SK-N-SH treated with all-trans-retinoic acid at 6 μM for 48 hours (cell line): ENCODE data around the gene SUFU.

ENCODE experiments used
- ATAC-seq: fragments of 200-7000 bp; cut with Tn5 transposase; 3 replicates; pipeline ENCODE4 v1.9.1; 2020; ENCODE audit warnings: mild to moderate bottlenecking, moderate library complexity
- ARNTL ChIP-seq: fragments of 450-650 bp; formaldehyde crosslinking; IDR thresholded peaks from 2 replicates; pipeline ENCODE4 v1.5.0; 2020; ENCODE audit warnings: low read depth, mild to moderate bottlenecking, moderate library complexity, borderline replicate concordance
- BACH2 ChIP-seq: fragments of 250-450 bp; sonication (Bioruptor Pico); IDR thresholded peaks from 2 replicates; pipeline ENCODE4 v1.9.0; 2021; ENCODE audit warnings: mild to moderate bottlenecking, borderline replicate concordance
- CREB5 ChIP-seq: fragments of 250-450 bp; sonication (Bioruptor Pico); IDR thresholded peaks from 2 replicates; pipeline ENCODE4 v1.5.1; 2020; ENCODE audit warnings: low read depth, mild to moderate bottlenecking, moderate library complexity
- CSDC2 ChIP-seq: fragments of 250-450 bp; sonication (Bioruptor Pico); IDR thresholded peaks from 2 replicates; pipeline ENCODE4 v1.5.0; 2020; ENCODE audit warnings: mild to moderate bottlenecking, moderate library complexity
- CSRNP3 ChIP-seq: fragments of 250-450 bp; sonication (Bioruptor Pico); IDR thresholded peaks from 2 replicates; pipeline ENCODE4 v1.5.1; 2021; ENCODE audit warnings: mild to moderate bottlenecking, moderate library complexity
- ESRRG ChIP-seq: fragments of 250-450 bp; sonication (Bioruptor Pico); IDR thresholded peaks from 2 replicates; pipeline ENCODE4 v1.6.1; 2021; ENCODE audit warnings: mild to moderate bottlenecking
- GLIS3 ChIP-seq: fragments of 250-450 bp; sonication (Bioruptor Pico); IDR thresholded peaks from 2 replicates; pipeline ENCODE4 v1.5.0; 2020; ENCODE audit warnings: mild to moderate bottlenecking, moderate library complexity
- SNAI2 ChIP-seq: fragments of 250-450 bp; sonication (Bioruptor Pico); IDR thresholded peaks from 2 replicates; pipeline ENCODE4 v1.5.0; 2020; ENCODE audit warnings: mild to moderate bottlenecking, moderate library complexity
- TCF4 ChIP-seq: fragments of 250-450 bp; sonication (Bioruptor Pico); IDR thresholded peaks from 2 replicates; pipeline ENCODE4 v1.8.0; 2021; ENCODE audit warnings: mild to moderate bottlenecking, moderate library complexity, borderline replicate concordance
- TOX ChIP-seq: fragments of 250-450 bp; sonication (Bioruptor Pico); IDR thresholded peaks from 2 replicates; pipeline ENCODE4 v1.8.0; 2021; ENCODE audit warnings: mild to moderate bottlenecking, moderate library complexity, borderline replicate concordance
- ZC3H10 ChIP-seq: fragments of 250-450 bp; sonication (Bioruptor Pico); IDR thresholded peaks from 2 replicates; pipeline ENCODE4 v1.5.1; 2021; ENCODE audit warnings: mild to moderate bottlenecking, moderate library complexity
- ZFP3 ChIP-seq: fragments of 250-450 bp; sonication (Bioruptor Pico); IDR thresholded peaks from 2 replicates; pipeline ENCODE4 v1.5.0; 2020; ENCODE audit warnings: mild to moderate bottlenecking, moderate library complexity
- TF ChIP-seq, protein P1 (sequence below): fragments of 250-450 bp; sonication (Bioruptor Pico); IDR thresholded peaks from 2 replicates; pipeline ENCODE4 v1.5.0; 2020; ENCODE audit warnings: mild to moderate bottlenecking, moderate library complexity
- TF ChIP-seq, protein P2 (sequence below): fragments of 250-450 bp; sonication (Bioruptor Pico); IDR thresholded peaks from 2 replicates; pipeline ENCODE4 v1.8.0; 2020; ENCODE audit warnings: mild to moderate bottlenecking, moderate library complexity, borderline replicate concordance

The SUFU gene

GRCh38 chr10:102461187-102462054 is 42.4 kb upstream of the SUFU start:
- peak; percentile 97 for ATAC-seq
- TF ChIP-seq TCF4 (no peak), ESRRG (CRISPR knock-in tag) (no peak), TOX (no peak), BACH2 (CRISPR knock-in tag) (no peak), ZFP3 (CRISPR knock-in tag) (no peak)
- TF ChIP-seq, protein P1, sequence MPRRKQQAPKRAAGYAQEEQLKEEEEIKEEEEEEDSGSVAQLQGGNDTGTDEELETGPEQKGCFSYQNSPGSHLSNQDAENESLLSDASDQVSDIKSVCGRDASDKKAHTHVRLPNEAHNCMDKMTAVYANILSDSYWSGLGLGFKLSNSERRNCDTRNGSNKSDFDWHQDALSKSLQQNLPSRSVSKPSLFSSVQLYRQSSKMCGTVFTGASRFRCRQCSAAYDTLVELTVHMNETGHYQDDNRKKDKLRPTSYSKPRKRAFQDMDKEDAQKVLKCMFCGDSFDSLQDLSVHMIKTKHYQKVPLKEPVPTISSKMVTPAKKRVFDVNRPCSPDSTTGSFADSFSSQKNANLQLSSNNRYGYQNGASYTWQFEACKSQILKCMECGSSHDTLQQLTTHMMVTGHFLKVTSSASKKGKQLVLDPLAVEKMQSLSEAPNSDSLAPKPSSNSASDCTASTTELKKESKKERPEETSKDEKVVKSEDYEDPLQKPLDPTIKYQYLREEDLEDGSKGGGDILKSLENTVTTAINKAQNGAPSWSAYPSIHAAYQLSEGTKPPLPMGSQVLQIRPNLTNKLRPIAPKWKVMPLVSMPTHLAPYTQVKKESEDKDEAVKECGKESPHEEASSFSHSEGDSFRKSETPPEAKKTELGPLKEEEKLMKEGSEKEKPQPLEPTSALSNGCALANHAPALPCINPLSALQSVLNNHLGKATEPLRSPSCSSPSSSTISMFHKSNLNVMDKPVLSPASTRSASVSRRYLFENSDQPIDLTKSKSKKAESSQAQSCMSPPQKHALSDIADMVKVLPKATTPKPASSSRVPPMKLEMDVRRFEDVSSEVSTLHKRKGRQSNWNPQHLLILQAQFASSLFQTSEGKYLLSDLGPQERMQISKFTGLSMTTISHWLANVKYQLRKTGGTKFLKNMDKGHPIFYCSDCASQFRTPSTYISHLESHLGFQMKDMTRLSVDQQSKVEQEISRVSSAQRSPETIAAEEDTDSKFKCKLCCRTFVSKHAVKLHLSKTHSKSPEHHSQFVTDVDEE (CRISPR knock-in tag): 0 out of 2 replicates have a peak, but pooled peaks have one; percentile 6
- TF ChIP-seq, protein P2, sequence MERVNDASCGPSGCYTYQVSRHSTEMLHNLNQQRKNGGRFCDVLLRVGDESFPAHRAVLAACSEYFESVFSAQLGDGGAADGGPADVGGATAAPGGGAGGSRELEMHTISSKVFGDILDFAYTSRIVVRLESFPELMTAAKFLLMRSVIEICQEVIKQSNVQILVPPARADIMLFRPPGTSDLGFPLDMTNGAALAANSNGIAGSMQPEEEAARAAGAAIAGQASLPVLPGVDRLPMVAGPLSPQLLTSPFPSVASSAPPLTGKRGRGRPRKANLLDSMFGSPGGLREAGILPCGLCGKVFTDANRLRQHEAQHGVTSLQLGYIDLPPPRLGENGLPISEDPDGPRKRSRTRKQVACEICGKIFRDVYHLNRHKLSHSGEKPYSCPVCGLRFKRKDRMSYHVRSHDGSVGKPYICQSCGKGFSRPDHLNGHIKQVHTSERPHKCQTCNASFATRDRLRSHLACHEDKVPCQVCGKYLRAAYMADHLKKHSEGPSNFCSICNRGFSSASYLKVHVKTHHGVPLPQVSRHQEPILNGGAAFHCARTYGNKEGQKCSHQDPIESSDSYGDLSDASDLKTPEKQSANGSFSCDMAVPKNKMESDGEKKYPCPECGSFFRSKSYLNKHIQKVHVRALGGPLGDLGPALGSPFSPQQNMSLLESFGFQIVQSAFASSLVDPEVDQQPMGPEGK: peak; percentile 28; the same call in 1 of the 2 replicates

DNA sequence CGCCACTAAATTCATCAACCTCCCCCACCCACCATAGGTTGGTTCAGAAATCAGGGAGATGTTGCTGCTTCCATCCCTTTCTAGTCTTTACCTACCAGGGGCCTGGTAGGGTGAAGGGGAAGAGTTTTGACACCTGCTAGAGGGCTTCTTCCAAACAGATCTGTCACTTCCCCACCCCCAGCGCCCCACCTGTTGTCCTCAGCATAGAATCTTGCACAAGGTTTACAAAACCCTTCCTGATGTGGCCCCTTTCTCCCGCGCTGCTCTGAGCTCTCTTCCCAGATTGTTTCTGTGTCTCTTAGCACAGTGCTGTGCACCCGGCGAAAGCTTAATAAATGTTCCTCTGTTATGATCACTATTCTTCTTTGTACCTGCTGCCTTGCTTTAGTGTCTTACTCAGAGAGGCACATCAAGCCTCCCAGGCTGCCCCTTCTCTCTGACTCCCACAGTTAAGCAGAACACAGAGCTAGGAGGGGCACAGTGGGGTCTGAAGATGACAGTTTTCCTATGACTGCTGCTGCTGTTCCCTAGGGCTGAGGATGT is 41.2 kb upstream of the SUFU start:
- TF ChIP-seq CSRNP3 (CRISPR knock-in tag): no peak
- ATAC-seq: no peak

DNA sequence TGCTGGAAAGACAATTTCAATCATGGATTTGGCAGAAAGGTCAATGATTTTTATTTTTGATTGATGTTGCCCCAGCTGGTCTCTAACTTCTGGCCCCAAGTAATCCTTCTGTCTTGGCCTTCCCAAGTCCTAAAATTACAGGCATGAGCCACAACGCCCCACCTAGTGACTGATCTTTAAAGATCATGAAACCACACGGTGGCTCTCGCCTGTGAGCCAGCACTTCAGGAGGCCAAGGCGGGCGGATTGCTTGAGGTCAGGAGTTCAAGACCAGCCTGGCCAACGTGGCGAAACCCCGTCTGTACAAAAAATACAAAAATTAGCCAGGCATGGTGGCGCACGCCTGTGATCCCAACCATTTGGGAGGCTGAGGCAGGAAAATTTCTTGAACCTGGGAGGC is 39.8 kb upstream of the SUFU start:
- no peak for ATAC-seq
- TF ChIP-seq GLIS3 (CRISPR knock-in tag) (no peak), BACH2 (CRISPR knock-in tag) (no peak), CSDC2 (CRISPR knock-in tag) (no peak), CREB5 (no peak), SNAI2 (no peak)
- TF ChIP-seq, protein P2: no peak

DNA sequence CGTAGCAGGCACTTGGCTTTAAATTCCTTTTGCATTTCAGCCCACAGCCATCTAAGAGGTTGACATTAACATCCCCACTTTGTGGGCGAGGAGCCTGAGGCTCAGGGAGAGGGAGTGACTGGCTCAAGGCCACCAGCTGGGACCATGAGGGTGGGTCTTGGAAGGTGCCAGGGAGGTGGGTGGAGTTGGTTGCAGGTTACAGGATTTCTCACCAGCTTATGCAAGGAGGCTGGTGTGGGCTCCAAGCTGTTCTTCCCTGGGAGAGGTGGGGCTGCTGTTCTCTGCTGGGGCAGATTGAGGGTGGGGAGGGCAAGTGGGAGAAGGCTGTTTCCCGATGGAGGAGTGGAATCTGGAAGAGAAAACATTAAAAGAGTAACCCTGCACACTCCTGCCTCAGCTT is 38.3 kb upstream of the SUFU start:
- no peak for TF ChIP-seq CREB5
- TF ChIP-seq, protein P1 (CRISPR knock-in tag): no peak
- no peak for TF ChIP-seq ARNTL (CRISPR knock-in tag)
- TF ChIP-seq ZC3H10 (CRISPR knock-in tag): no peak
- TF ChIP-seq BACH2 (CRISPR knock-in tag): no peak
- no peak for ATAC-seq
